Rectal smooth muscle tissue (tissue), 1 donor: ENCODE results near the gene ZNF726.
"Not testable (repeated sequence)": the region's sequence is repeated elsewhere in the genome, so short reads cannot be mapped to it uniquely, and the experiment has no call there.

ENCODE experiments used
- H3K27ac ChIP-seq: one replicate; pipeline ENCODE4 v1.7.0; 2013; ENCODE audit warnings: low read depth, low read length, inconsistent platforms
- H3K27me3 ChIP-seq: one replicate; pipeline ENCODE4 v1.7.0; 2013; ENCODE audit warnings: low read length; ENCODE audit not compliant: control insufficient read depth, insufficient read depth
- H3K36me3 ChIP-seq: one replicate; pipeline ENCODE4 v1.7.0; 2013; ENCODE audit warnings: low read length; ENCODE audit not compliant: control insufficient read depth, insufficient read depth
- H3K4me1 ChIP-seq: one replicate; pipeline ENCODE4 v1.7.0; 2013; ENCODE audit warnings: low read length; ENCODE audit not compliant: control insufficient read depth, insufficient read depth
- H3K4me3 ChIP-seq: one replicate; pipeline ENCODE4 v1.7.0; 2013; ENCODE audit warnings: low read length
- H3K9ac ChIP-seq: one replicate; pipeline ENCODE4 v1.7.0; 2013; ENCODE audit warnings: low read length

The ZNF726 gene

GRCh38 chr19:23957660-23958281 lies 43.1 kb downstream of the ZNF726 start:
- H3K27me3 ChIP-seq: no peaks in the 10 kb centered on the region
- no peak overlapping the region for H3K27ac ChIP-seq
- no peaks in the 10 kb centered on the region for H3K36me3 ChIP-seq
- no peaks in the 10 kb centered on the region for H3K4me1 ChIP-seq
- no peak overlapping the region for H3K4me3 ChIP-seq
- H3K9ac ChIP-seq: no peak overlapping the region

GRCh38 chr19:23963396-23963795 lies 48.7 kb downstream of the ZNF726 start:
- H3K27me3 ChIP-seq, H3K9ac ChIP-seq, H3K4me1 ChIP-seq: not testable (repeated sequence)

GRCh38 chr19:23963881-23964280 lies 49.2 kb downstream of the ZNF726 start:
- H3K9ac ChIP-seq, H3K4me1 ChIP-seq, H3K27me3 ChIP-seq, H3K27ac ChIP-seq, H3K36me3 ChIP-seq, H3K4me3 ChIP-seq: not testable (repeated sequence)

More at GRCh38 chr19:23963396-23963795, 48.7 kb downstream of the ZNF726 start:
- H3K4me3 ChIP-seq, H3K27ac ChIP-seq, H3K36me3 ChIP-seq: not testable (repeated sequence)

- H3K4me1 ChIP-seq, H3K9ac ChIP-seq, H3K27ac ChIP-seq, H3K27me3 ChIP-seq, H3K36me3 ChIP-seq, H3K4me3 ChIP-seq: not testable (repeated sequence)
Observed at GRCh38 chr19:23964334-23964733, 49.6 kb downstream of the ZNF726 start.

- no peak overlapping the region for H3K9ac ChIP-seq
- no peak overlapping the region for H3K27ac ChIP-seq
- H3K36me3 ChIP-seq: no peaks in the 10 kb centered on the region
- no peaks in the 10 kb centered on the region for H3K4me1 ChIP-seq
- H3K27me3 ChIP-seq: no peaks in the 10 kb centered on the region
- no peak overlapping the region for H3K4me3 ChIP-seq
Observed at GRCh38 chr19:23969630-23970029, 54.9 kb downstream of the ZNF726 start.

- Histone ChIP-seq H3K4me3 (no peak overlapping the region), H3K27ac (no peak overlapping the region), H3K9ac (no peak overlapping the region), H3K27me3 (no peaks in the 10 kb centered on the region), H3K36me3 (no peaks in the 10 kb centered on the region), H3K4me1 (no peaks in the 10 kb centered on the region)
Observed at GRCh38 chr19:23971598-23971997, 56.9 kb downstream of the ZNF726 start.

GRCh38 chr19:23972161-23972560 lies 57.5 kb downstream of the ZNF726 start:
- no peaks in the 10 kb centered on the region for H3K27me3 ChIP-seq
- H3K9ac ChIP-seq: no peak overlapping the region
- H3K4me3 ChIP-seq: no peak overlapping the region
- no peaks in the 10 kb centered on the region for H3K4me1 ChIP-seq
- H3K27ac ChIP-seq: no peak overlapping the region
- no peaks in the 10 kb centered on the region for H3K36me3 ChIP-seq

- Histone ChIP-seq H3K4me3 (no peak overlapping the region), H3K9ac (no peak overlapping the region), H3K27me3 (no peaks in the 10 kb centered on the region), H3K27ac (no peak overlapping the region), H3K4me1 (no peaks in the 10 kb centered on the region), H3K36me3 (no peaks in the 10 kb centered on the region)
Observed at GRCh38 chr19:23974941-23975340, 60.3 kb downstream of the ZNF726 start.

GRCh38 chr19:23976631-23977030 lies 61.9 kb downstream of the ZNF726 start:
- not testable (repeated sequence) for H3K4me1 ChIP-seq, H3K9ac ChIP-seq, H3K27ac ChIP-seq, H3K4me3 ChIP-seq, H3K36me3 ChIP-seq, H3K27me3 ChIP-seq

GRCh38 chr19:23977256-23977655 lies 62.6 kb downstream of the ZNF726 start:
- H3K27me3 ChIP-seq, H3K27ac ChIP-seq, H3K36me3 ChIP-seq, H3K4me1 ChIP-seq, H3K4me3 ChIP-seq, H3K9ac ChIP-seq: not testable (repeated sequence)

GRCh38 chr19:23978068-23978467 lies 63.4 kb downstream of the ZNF726 start:
- no peak overlapping the region for H3K9ac ChIP-seq
- H3K27ac ChIP-seq: no peak overlapping the region
- H3K27me3 ChIP-seq: no peaks in the 10 kb centered on the region
- no peaks in the 10 kb centered on the region for H3K4me1 ChIP-seq
- H3K4me3 ChIP-seq: no peak overlapping the region
- H3K36me3 ChIP-seq: no peaks in the 10 kb centered on the region

- Histone ChIP-seq H3K27ac (no peak overlapping the region), H3K9ac (no peak overlapping the region), H3K36me3 (no peaks in the 10 kb centered on the region), H3K4me1 (no peaks in the 10 kb centered on the region), H3K27me3 (no peaks in the 10 kb centered on the region), H3K4me3 (no peak overlapping the region)
Observed at GRCh38 chr19:23980805-23981204, 66.1 kb downstream of the ZNF726 start.

- Histone ChIP-seq H3K36me3 (no peaks in the 10 kb centered on the region), H3K4me3 (no peak overlapping the region), H3K4me1 (no peaks in the 10 kb centered on the region), H3K27ac (no peak overlapping the region), H3K27me3 (no peaks in the 10 kb centered on the region), H3K9ac (no peak overlapping the region)
Observed at GRCh38 chr19:23981863-23982262, 67.2 kb downstream of the ZNF726 start.
